GM06990 (cell line): Measurements from ENCODE around the gene ERC2.

Experiments used
- DNase-seq: peaks from one replicate; pipeline ENCODE4 v3.0.0-alpha.2; 2011; ENCODE audit not compliant: insufficient read length; ENCODE audit errors: extremely low read depth
- H3K27me3 ChIP-seq: replicated peaks from 2 replicates; pipeline ENCODE4 v1.6.0; 2011; ENCODE audit warnings: low read length; ENCODE audit not compliant: control insufficient read depth, insufficient read depth
- H3K36me3 ChIP-seq: 2 replicates; pipeline ENCODE4 v1.5.1; 2011; ENCODE audit warnings: low read length; ENCODE audit not compliant: control insufficient read depth, insufficient read depth
- H3K4me3 ChIP-seq: replicated peaks from 2 replicates; pipeline ENCODE4 v1.5.1; 2011; ENCODE audit warnings: low read depth, mild to moderate bottlenecking, control low read depth, low read length
- TF ChIP-seq, protein P1 (sequence below): IDR thresholded peaks from 2 replicates; pipeline ENCODE4 v1.5.1; 2011; ENCODE audit warnings: low read length, control low read depth, mild to moderate bottlenecking, inconsistent platforms; ENCODE audit not compliant: insufficient read depth, poor library complexity, severe bottlenecking

ERC2 gene

DNA sequence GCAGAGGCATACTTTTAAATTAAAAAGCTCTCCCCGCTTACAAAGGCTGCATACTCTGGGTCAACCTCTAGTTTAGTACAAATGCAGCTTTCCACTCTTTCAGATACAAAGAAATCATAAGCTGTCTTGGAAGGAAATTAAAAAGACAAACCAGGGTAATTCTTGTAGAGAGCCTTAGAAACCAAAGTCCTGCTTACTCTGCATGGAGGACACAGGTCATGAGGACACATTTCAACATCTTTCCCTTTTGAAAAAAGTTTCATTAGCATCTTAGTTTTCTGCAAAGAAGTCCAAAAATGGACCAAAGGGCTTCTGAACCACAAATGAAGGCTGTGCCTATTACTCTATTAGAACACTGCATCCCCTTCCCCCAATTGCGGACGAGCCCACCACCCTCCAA lies 930.7 kb downstream of the ERC2 start:
- Histone ChIP-seq H3K27me3 (no peaks in the 10 kb centered on the region), H3K4me3 (no peak overlapping the region)
- TF ChIP-seq, protein P1, sequence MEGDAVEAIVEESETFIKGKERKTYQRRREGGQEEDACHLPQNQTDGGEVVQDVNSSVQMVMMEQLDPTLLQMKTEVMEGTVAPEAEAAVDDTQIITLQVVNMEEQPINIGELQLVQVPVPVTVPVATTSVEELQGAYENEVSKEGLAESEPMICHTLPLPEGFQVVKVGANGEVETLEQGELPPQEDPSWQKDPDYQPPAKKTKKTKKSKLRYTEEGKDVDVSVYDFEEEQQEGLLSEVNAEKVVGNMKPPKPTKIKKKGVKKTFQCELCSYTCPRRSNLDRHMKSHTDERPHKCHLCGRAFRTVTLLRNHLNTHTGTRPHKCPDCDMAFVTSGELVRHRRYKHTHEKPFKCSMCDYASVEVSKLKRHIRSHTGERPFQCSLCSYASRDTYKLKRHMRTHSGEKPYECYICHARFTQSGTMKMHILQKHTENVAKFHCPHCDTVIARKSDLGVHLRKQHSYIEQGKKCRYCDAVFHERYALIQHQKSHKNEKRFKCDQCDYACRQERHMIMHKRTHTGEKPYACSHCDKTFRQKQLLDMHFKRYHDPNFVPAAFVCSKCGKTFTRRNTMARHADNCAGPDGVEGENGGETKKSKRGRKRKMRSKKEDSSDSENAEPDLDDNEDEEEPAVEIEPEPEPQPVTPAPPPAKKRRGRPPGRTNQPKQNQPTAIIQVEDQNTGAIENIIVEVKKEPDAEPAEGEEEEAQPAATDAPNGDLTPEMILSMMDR, result no peak

DNA sequence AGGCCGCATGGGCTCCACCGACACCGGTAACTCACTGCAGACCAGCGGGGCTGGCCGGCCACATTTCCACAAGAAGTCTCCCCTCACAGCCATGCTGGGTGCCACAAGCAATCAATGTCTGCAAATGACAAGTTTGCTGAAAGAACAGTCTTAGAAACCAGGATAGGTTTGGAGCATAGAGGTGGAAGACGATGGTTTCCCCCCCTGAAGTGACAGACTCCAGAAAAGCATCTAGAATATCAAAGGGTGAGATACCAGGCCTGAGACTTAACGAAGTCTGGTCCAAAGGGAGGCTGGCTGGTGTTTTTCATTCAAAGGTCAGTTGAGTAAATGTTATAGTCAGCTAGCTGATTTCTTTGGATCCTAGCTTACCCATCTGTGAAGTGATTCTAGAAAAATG lies 931.1 kb downstream of the ERC2 start:
- no peak for DNase-seq
- Histone ChIP-seq H3K27me3 (no peaks in the 10 kb centered on the region), H3K36me3 (no peaks in the 10 kb centered on the region), H3K4me3 (no peak overlapping the region)
- TF ChIP-seq, protein P1, result no peak

More for the DNA sequence above, 930.7 kb downstream of the ERC2 start:
- H3K36me3 ChIP-seq, result no peaks in the 10 kb centered on the region
- no peak for DNase-seq

DNA sequence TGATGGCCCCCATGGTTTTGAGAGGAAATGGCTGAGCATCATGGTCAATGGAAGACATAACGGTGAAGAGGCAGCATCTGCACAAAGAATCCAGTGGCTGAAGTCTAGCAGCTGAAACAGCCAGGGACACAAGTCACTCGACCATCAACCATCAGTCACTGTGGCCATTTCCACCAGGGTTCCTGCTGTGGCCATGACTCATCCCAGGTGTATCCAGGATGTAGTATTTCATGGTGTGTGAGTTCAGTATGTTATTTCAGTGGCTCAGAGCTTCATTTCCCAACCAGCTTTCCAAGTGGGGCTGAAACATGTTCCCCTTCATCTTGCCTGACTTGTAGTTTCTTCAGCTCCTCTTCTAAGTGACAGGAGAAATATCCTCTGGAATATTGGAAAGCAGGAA lies 933.4 kb downstream of the ERC2 start:
- TF ChIP-seq, protein P1, result no peak
- DNase-seq, result no peak

DNA sequence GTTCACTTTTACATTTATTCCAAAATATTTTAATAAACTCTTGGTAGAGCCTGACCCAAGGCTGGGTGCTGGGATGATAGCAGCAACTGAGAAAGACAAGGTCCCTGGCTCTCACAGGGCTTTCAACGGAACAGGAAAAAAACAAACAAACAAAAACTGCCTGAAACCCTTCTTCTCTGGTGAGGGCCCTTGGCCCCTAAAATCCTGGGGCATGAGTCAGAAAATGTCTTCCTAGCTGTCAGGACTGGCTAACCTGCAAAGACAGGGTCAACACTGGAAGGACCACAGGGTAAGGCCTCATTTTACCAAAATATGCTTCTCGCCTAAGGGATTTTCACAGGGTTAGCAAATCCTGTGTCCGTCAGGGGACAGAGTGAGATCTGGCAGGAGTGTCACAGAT lies 935.5 kb downstream of the ERC2 start:
- no peaks in the 10 kb centered on the region for H3K27me3 ChIP-seq
- TF ChIP-seq, protein P1, result no peak
- DNase-seq, result no peak
- no peaks in the 10 kb centered on the region for H3K36me3 ChIP-seq
- H3K4me3 ChIP-seq, result no peak overlapping the region

More for the DNA sequence above, 933.4 kb downstream of the ERC2 start:
- Histone ChIP-seq H3K36me3 (no peaks in the 10 kb centered on the region), H3K27me3 (no peaks in the 10 kb centered on the region), H3K4me3 (no peak overlapping the region)

DNA sequence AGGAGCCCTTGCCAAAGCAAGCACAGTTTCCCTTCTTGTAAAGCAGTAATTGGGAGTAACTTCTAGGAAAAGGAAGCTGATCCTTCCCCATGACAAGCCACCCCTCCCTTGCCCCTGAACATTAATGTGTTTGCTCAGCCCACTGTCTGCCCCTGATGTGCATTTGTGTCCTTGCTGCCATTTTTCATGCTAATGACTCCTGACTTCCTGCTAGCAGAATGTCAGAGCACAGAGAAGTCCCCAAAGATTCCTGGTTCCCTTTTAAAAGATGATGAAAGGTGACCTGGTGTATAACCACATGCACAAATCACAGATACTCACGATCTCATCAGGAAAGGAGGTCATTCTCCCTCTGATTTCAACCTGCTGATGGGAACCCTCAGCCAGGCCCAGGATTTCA lies 936.9 kb downstream of the ERC2 start:
- no peak for DNase-seq
- H3K27me3 ChIP-seq, result no peaks in the 10 kb centered on the region
- TF ChIP-seq, protein P1, result no peak
- no peaks in the 10 kb centered on the region for H3K36me3 ChIP-seq
- no peak overlapping the region for H3K4me3 ChIP-seq

DNA sequence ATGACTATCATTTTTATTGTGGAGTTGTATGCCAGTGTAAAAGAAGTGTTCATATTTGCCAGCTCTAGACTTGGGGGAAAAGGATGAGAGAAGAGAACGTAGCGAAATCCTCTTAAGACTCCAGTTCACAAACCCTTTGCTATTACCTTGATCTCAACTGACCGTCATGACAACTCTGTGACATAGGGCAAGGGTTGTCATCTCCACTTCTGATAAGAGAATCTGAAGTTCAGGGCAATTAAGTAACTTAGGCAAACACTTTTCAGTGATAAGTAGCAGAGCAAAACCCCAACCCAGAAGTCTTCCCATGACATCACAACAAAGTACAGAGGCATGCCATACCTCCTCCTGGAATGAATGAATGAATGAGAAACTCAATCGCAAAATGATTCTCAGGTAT lies 940.9 kb downstream of the ERC2 start:
- no peak overlapping the region for H3K4me3 ChIP-seq
- TF ChIP-seq, protein P1, result no peak
- DNase-seq, result no peak
- H3K27me3 ChIP-seq, result no peaks in the 10 kb centered on the region
- H3K36me3 ChIP-seq, result no peaks in the 10 kb centered on the region
